ENCODE results near the gene CHGA. TPM values are rescaled to one million over a fixed set of nuclear protein-coding genes. Genes with fewer than 3 reads are reported as not detected.

CHGA gene
- polyA plus RNA-seq, 3 donors: not detected

GRCh38 chr14:92942136-92942535 lies 19.2 kb downstream of the CHGA start:
- peaks cover 92% of the 10 kb centered on the region for H4K20me1 ChIP-seq (ENCODE audit: insufficient read depth, low read length)
- peaks cover 89 to 100% of the 10 kb centered on the region in 2 donors for H3K36me3 ChIP-seq (replicated peaks in 1 of 2; ENCODE audit: control insufficient read depth in 1 of 2, insufficient read depth in 2 of 2, low read length in 2 of 2)
- H2AFZ ChIP-seq (ENCODE audit: insufficient read depth, low read depth, low read length, poor library complexity, severe bottlenecking): no peak overlapping the region
- H3K4me3 ChIP-seq (replicated peaks in 1 of 3; ENCODE audit: low read depth in 2 of 3, low read length in 3 of 3): no peak overlapping the region
- H3K79me2 ChIP-seq (ENCODE audit: insufficient read depth, low read length): no peaks in the 10 kb centered on the region
- H3K4me3 Mint-ChIP-seq: no peak overlapping the region
- peaks cover 73 to 98% of the 10 kb centered on the region in 2 donors for H3K36me3 Mint-ChIP-seq
- 100% methylated on average over 1 of the region's 5 CpGs for WGBS (ENCODE audit: insufficient coverage)
- intact Hi-C loops (cut with micrococcal nuclease): no loop called here
- no peaks in the 10 kb centered on the region for H3K9me3 Mint-ChIP-seq
- H3K4me1 Mint-ChIP-seq: no peaks in the 10 kb centered on the region
- H3K4me2 ChIP-seq (replicated peaks; ENCODE audit: extremely low read depth, low read length, poor library complexity, severe bottlenecking): no peak overlapping the region
- TF ChIP-seq CTCF (IDR thresholded peaks at IDR 0.05): no peak
- H3K27ac Mint-ChIP-seq: no peak overlapping the region
- H3K9me3 ChIP-seq (replicated peaks in 1 of 2; ENCODE audit: control insufficient read depth in 1 of 2, insufficient read depth in 1 of 2, low read length in 2 of 2): no peaks in the 10 kb centered on the region
- no peak overlapping the region for H3K27ac ChIP-seq (ENCODE audit: low read depth in 1 of 2, low read length in 2 of 2)
- H3K27me3 ChIP-seq (ENCODE audit: control insufficient read depth in 2 of 2, insufficient read depth in 2 of 2, low read length in 2 of 2): no peaks in the 10 kb centered on the region
- no peak for DNase-seq
- no peak overlapping the region for H3K9ac ChIP-seq (ENCODE audit: insufficient read depth, low read length, poor library complexity, severe bottlenecking)
- H3K27me3 Mint-ChIP-seq (ENCODE audit: low read depth in 3 of 3): peaks cover 0 to 1% (median 0%) of the 10 kb centered on the region in 3 donors
- no peaks in the 10 kb centered on the region for H3K4me1 ChIP-seq (ENCODE audit: control insufficient read depth in 1 of 2, insufficient read depth in 2 of 2, low read length in 2 of 2)

GRCh38 chr14:92942576-92942975 lies 19.6 kb downstream of the CHGA start:
- H3K9ac ChIP-seq (ENCODE audit: insufficient read depth, low read length, poor library complexity, severe bottlenecking): no peak overlapping the region
- Mint-ChIP-seq H3K27ac (peak overlapping the region in 2 of 7 donors; percentile 6 to 36), H3K9me3 (no peaks in the 10 kb centered on the region), H3K4me1 (no peaks in the 10 kb centered on the region), H3K27me3 (ENCODE audit: low read depth in 3 of 3) (peaks cover 0 to 1% (median 0%) of the 10 kb centered on the region in 3 donors), H3K4me3 (no peak overlapping the region), H3K36me3 (peaks cover 74 to 98% of the 10 kb centered on the region in 2 donors)
- DNase-seq: no peak
- H3K36me3 ChIP-seq (replicated peaks in 1 of 2; ENCODE audit: control insufficient read depth in 1 of 2, insufficient read depth in 2 of 2, low read length in 2 of 2): peaks cover 89 to 100% of the 10 kb centered on the region in 2 donors
- no peaks in the 10 kb centered on the region for H3K79me2 ChIP-seq (ENCODE audit: insufficient read depth, low read length)
- H3K4me1 ChIP-seq (ENCODE audit: control insufficient read depth in 1 of 2, insufficient read depth in 2 of 2, low read length in 2 of 2): no peaks in the 10 kb centered on the region
- intact Hi-C loops (cut with micrococcal nuclease): no loop called here
- no peak overlapping the region for H3K27ac ChIP-seq (ENCODE audit: low read depth in 1 of 2, low read length in 2 of 2)
- no peak overlapping the region for H2AFZ ChIP-seq (ENCODE audit: insufficient read depth, low read depth, low read length, poor library complexity, severe bottlenecking)
- H3K27me3 ChIP-seq (ENCODE audit: control insufficient read depth in 2 of 2, insufficient read depth in 2 of 2, low read length in 2 of 2): no peaks in the 10 kb centered on the region
- 91% methylated on average over 5 of the region's 8 CpGs for WGBS (ENCODE audit: insufficient coverage)
- peaks cover 92% of the 10 kb centered on the region for H4K20me1 ChIP-seq (ENCODE audit: insufficient read depth, low read length)
- H3K9me3 ChIP-seq (replicated peaks in 1 of 2; ENCODE audit: control insufficient read depth in 1 of 2, insufficient read depth in 1 of 2, low read length in 2 of 2): no peaks in the 10 kb centered on the region
- no peak for TF ChIP-seq CTCF (IDR thresholded peaks at IDR 0.05)
- H3K4me3 ChIP-seq (replicated peaks in 1 of 3; ENCODE audit: low read depth in 2 of 3, low read length in 3 of 3): no peak overlapping the region
- no peak overlapping the region for H3K4me2 ChIP-seq (replicated peaks; ENCODE audit: extremely low read depth, low read length, poor library complexity, severe bottlenecking)
